Stimulated activated CD8-positive, alpha-beta memory T cell treated with anti-CD3 and anti-CD28 coated beads, Interleukin-7, amount 100 ng/mL, for 24 hours (primary cell): ENCODE data around the gene CLEC18C.
"Not testable (repeated sequence)": the region's sequence is repeated elsewhere in the genome, so short reads cannot be mapped to it uniquely, and the experiment has no call there.

Source experiments
- DNase-seq: peaks from one replicate; pipeline ENCODE4 v3.0.0-alpha.2; 2020; ENCODE audit warnings: low read depth

CLEC18C gene

GRCh38 chr16:70173212-70173837 lies at the start of gene CLEC18C:
CLEC18C (plus strand) TSS chr16:70173787; CDS start chr16:70174279, 492 bp downstream.
- DNase-seq = not testable (repeated sequence)

- not testable (repeated sequence) for DNase-seq
Observed at GRCh38 chr16:70123822-70124221, 49.8 kb upstream of the CLEC18C start.

- not testable (repeated sequence) for DNase-seq
Observed at GRCh38 chr16:70126226-70126625, 47.4 kb upstream of the CLEC18C start.

GRCh38 chr16:70127706-70128105 lies 45.9 kb upstream of the CLEC18C start:
- DNase-seq = not testable (repeated sequence)

GRCh38 chr16:70128844-70129243 lies 44.7 kb upstream of the CLEC18C start:
- not testable (repeated sequence) for DNase-seq

- not testable (repeated sequence) for DNase-seq
Observed at GRCh38 chr16:70135796-70136195, 37.8 kb upstream of the CLEC18C start.

GRCh38 chr16:70136595-70136994 lies 37.0 kb upstream of the CLEC18C start:
- DNase-seq = not testable (repeated sequence)

- DNase-seq = not testable (repeated sequence)
Observed at GRCh38 chr16:70142739-70143138, 30.8 kb upstream of the CLEC18C start.

GRCh38 chr16:70143231-70143895 lies 30.2 kb upstream of the CLEC18C start:
- DNase-seq = not testable (repeated sequence)

- DNase-seq = not testable (repeated sequence)
Observed at GRCh38 chr16:70147853-70148252, 25.7 kb upstream of the CLEC18C start.

- not testable (repeated sequence) for DNase-seq
Observed at GRCh38 chr16:70148453-70148852, 25.1 kb upstream of the CLEC18C start.

- DNase-seq = not testable (repeated sequence)
Observed at GRCh38 chr16:70149296-70149695, 24.3 kb upstream of the CLEC18C start.

- DNase-seq = no peak
Observed at GRCh38 chr16:70151391-70151790, 22.2 kb upstream of the CLEC18C start.

GRCh38 chr16:70151941-70152509 lies 21.6 kb upstream of the CLEC18C start:
- no peak for DNase-seq

- DNase-seq = no peak
Observed at GRCh38 chr16:70152578-70153302, 20.8 kb upstream of the CLEC18C start.

GRCh38 chr16:70154736-70155135 lies 18.9 kb upstream of the CLEC18C start:
- DNase-seq = not testable (repeated sequence)

GRCh38 chr16:70156207-70156978 lies 17.2 kb upstream of the CLEC18C start:
- no peak for DNase-seq

GRCh38 chr16:70157105-70157476 lies 16.5 kb upstream of the CLEC18C start:
- DNase-seq = no peak

- no peak for DNase-seq
Observed at GRCh38 chr16:70157477-70158260, 15.9 kb upstream of the CLEC18C start.

GRCh38 chr16:70158261-70158939 lies 15.2 kb upstream of the CLEC18C start:
- no peak for DNase-seq
